IMR-90 (cell line): ENCODE data around the gene DEFB124. TPM values are rescaled to one million over a fixed set of nuclear protein-coding genes. Genes with fewer than 3 reads are reported as not detected.
A peak's percentile ranks its signal among the peaks of the same experiment; 100 is the strongest.

Source experiments
- ATAC-seq: fragments of 200-7000 bp; cut with Tn5 transposase; 2 replicates; pipeline ENCODE4 v1.9.1; 2020; ENCODE audit warnings: low read depth, mild to moderate bottlenecking, moderate library complexity
- BruUV-seq: library from RNA; stranded (reverse); fragments of 400-500 nt; replicated peaks from 2 replicates; lab custom pipeline; 2021; lab: Mats Ljungman, UMichigan
- CTCF ChIA-PET: fragments of 300-600 bp; formaldehyde crosslinking; extraction: SDS; loops from one replicate; lab custom pipeline; 2021; ENCODE audit warnings: antibody characterized with exemption; lab: Yijun Ruan, JAX
- POLR2A ChIA-PET: fragments of 300-600 bp; sonication (Branson Sonifier 250); formaldehyde crosslinking; loops from one replicate; lab custom pipeline; 2022; ENCODE audit warnings: antibody characterized with exemption; ENCODE audit not compliant: unreplicated experiment; lab: Charles Lee
- DNase-seq: peaks from one replicate; pipeline ENCODE4 v3.0.0; 2013
- H2AFZ ChIP-seq: replicated peaks from 2 replicates; pipeline ENCODE3; 2013; ENCODE audit warnings: low read length, mild to moderate bottlenecking; ENCODE audit not compliant: poor library complexity
- H2AK5ac ChIP-seq: 2 replicates; pipeline ENCODE4 v1.6.1; 2013; ENCODE audit warnings: low read depth, low read length, inconsistent platforms
- H2AK9ac ChIP-seq: replicated peaks from 2 replicates; pipeline ENCODE3; 2013; ENCODE audit warnings: mild to moderate bottlenecking, low read depth, low read length, moderate library complexity; ENCODE audit not compliant: poor library complexity
- H2BK120ac ChIP-seq: 2 replicates; pipeline ENCODE4 v1.6.1; 2013; ENCODE audit warnings: low read depth, low read length, inconsistent platforms
- H2BK15ac ChIP-seq: 3 replicates; pipeline ENCODE4 v1.6.1; 2013; ENCODE audit warnings: low read depth, low read length, inconsistent platforms
- H2BK20ac ChIP-seq: 2 replicates; pipeline ENCODE4 v1.6.1; 2013; ENCODE audit warnings: low read depth, mild to moderate bottlenecking, inconsistent platforms, low read length, moderate library complexity
- H2BK5ac ChIP-seq: 2 replicates; pipeline ENCODE4 v1.6.1; 2013; ENCODE audit warnings: mild to moderate bottlenecking, low read depth, low read length, inconsistent platforms; ENCODE audit not compliant: poor library complexity, severe bottlenecking
- H3K14ac ChIP-seq: replicated peaks from 2 replicates; pipeline ENCODE4 v1.6.1; 2013; ENCODE audit warnings: low read depth, low read length, inconsistent platforms
- H3K18ac ChIP-seq: 2 replicates; pipeline ENCODE4 v1.6.1; 2013; ENCODE audit warnings: low read depth, low read length, control low read depth
- H3K23ac ChIP-seq: 2 replicates; pipeline ENCODE4 v1.6.1; 2013; ENCODE audit warnings: low read depth, low read length, inconsistent platforms
- H3K27ac ChIP-seq: 2 replicates; pipeline ENCODE4 v1.5.1; 2013; ENCODE audit warnings: mild to moderate bottlenecking, control low read depth, low read length; ENCODE audit not compliant: insufficient read depth
- H3K27me3 ChIP-seq: 2 replicates; pipeline ENCODE4 v1.6.1; 2013; ENCODE audit warnings: low read length; ENCODE audit not compliant: control insufficient read depth, insufficient read depth
- H3K36me3 ChIP-seq: 2 replicates; pipeline ENCODE4 v1.6.1; 2013; ENCODE audit warnings: low read length, mixed read lengths; ENCODE audit not compliant: control insufficient read depth, insufficient read depth
- H3K4ac ChIP-seq: 2 replicates; pipeline ENCODE4 v1.6.1; 2013; ENCODE audit warnings: low read depth, low read length, inconsistent platforms
- H3K4me1 ChIP-seq: 2 replicates; pipeline ENCODE4 v1.6.1; 2013; ENCODE audit warnings: low read length, mixed read lengths; ENCODE audit not compliant: control insufficient read depth, insufficient read depth
- H3K4me2 ChIP-seq: 2 replicates; pipeline ENCODE4 v1.6.1; 2013; ENCODE audit warnings: low read depth, mild to moderate bottlenecking, control low read depth, low read length, moderate library complexity
- H3K4me3 ChIP-seq: 2 replicates; pipeline ENCODE4 v1.5.1; 2013; ENCODE audit warnings: low read depth, mild to moderate bottlenecking, control low read depth, low read length, moderate library complexity; ENCODE audit not compliant: insufficient read depth
- H3K56ac ChIP-seq: 2 replicates; pipeline ENCODE4 v1.6.1; 2013; ENCODE audit warnings: low read length, inconsistent platforms; ENCODE audit not compliant: insufficient read depth; ENCODE audit errors: extremely low read depth
- H3K79me1 ChIP-seq, 2 experiments: 2 replicates each; pipeline ENCODE4 v1.6.1; 2013; ENCODE audit warnings: low read length in 2 of 2, inconsistent platforms in 1 of 2, low read depth in 1 of 2
- H3K9ac ChIP-seq: 2 replicates; pipeline ENCODE4 v1.6.1; 2013; ENCODE audit warnings: low read depth, low read length, control low read depth
- H3K9me1 ChIP-seq: 2 replicates; pipeline ENCODE4 v1.6.1; 2013; ENCODE audit warnings: low read length, inconsistent platforms; ENCODE audit not compliant: insufficient read depth
- H3K9me3 ChIP-seq: 2 replicates; pipeline ENCODE4 v1.6.1; 2013; ENCODE audit warnings: low read length; ENCODE audit not compliant: control insufficient read depth, insufficient read depth
- H4K20me1 ChIP-seq: 2 replicates; pipeline ENCODE4 v1.6.1; 2013; ENCODE audit warnings: low read length, inconsistent platforms; ENCODE audit not compliant: insufficient read depth
- H4K5ac ChIP-seq: 2 replicates; pipeline ENCODE4 v1.6.1; 2013; ENCODE audit warnings: mild to moderate bottlenecking, low read depth, low read length, control low read depth
- H4K8ac ChIP-seq, 2 experiments: 2 replicates each; pipeline ENCODE4 v1.6.1; 2013; ENCODE audit warnings: low read depth in 2 of 2, low read length in 2 of 2, control low read depth in 1 of 2, inconsistent platforms in 1 of 2
- H4K91ac ChIP-seq: 2 replicates; pipeline ENCODE4 v1.6.1; 2013; ENCODE audit warnings: low read depth, low read length, inconsistent platforms; ENCODE audit not compliant: insufficient read depth
- NFE2L2 ChIP-seq: fragments of 150-350 bp; IDR thresholded peaks from 2 replicates; pipeline ENCODE4 v1.6.1; 2016; ENCODE audit warnings: low read depth, mild to moderate bottlenecking, low read length
- WGBS, 2 experiments: methylation state at CpG; one replicate each; pipeline versions ENCODE4 v1.1.5 to v1.1.7; 2013; ENCODE audit warnings: missing lambda C conversion rate in 2 of 2; ENCODE audit not compliant: insufficient read length in 1 of 2; ENCODE audit errors: extremely low coverage in 2 of 2; 5-methylcytosine and 5-hydroxymethylcytosine counted together
- dilution Hi-C: fragments of 300-500 bp; cut with HindIII; formaldehyde crosslinking; loops from one replicate; pipeline ENCODE4 v1.14.3; 2018; ENCODE audit warnings: low sequenced_read_pairs; ENCODE audit not compliant: unreplicated experiment
- in situ Hi-C: fragments of 300-500 bp; cut with MboI; formaldehyde crosslinking; loops from 3 replicates; pipeline ENCODE4 v1.14.3; 2019; ENCODE audit warnings: low sequenced_read_pairs, inconsistent platforms, mixed read lengths
- intact Hi-C: fragments of 100-400 bp; cut with micrococcal nuclease; formaldehyde crosslinking; loops from 2 replicates; pipeline ENCODE4 v1.10.0; 2022
- polyA plus RNA-seq, 3 experiments: library from polyadenylated mRNA; depleted of rRNA; stranded (reverse); fragments of >200 nt; gene quantifications; 2 replicates each; pipeline ENCODE4 v1.2.3, GENCODE V29; 2012; ENCODE audit warnings: low replicate concordance in 1 of 3
- total RNA-seq: library from RNA; depleted of rRNA; stranded (reverse); fragments of >200 nt; gene quantifications from 2 replicates; pipeline ENCODE4 v1.2.3, GENCODE V29; 2012

Gene DEFB124
- total and polyA plus RNA-seq, 2 of the 4 experiments (the other 2 are of a cell fraction): not detected

DNA sequence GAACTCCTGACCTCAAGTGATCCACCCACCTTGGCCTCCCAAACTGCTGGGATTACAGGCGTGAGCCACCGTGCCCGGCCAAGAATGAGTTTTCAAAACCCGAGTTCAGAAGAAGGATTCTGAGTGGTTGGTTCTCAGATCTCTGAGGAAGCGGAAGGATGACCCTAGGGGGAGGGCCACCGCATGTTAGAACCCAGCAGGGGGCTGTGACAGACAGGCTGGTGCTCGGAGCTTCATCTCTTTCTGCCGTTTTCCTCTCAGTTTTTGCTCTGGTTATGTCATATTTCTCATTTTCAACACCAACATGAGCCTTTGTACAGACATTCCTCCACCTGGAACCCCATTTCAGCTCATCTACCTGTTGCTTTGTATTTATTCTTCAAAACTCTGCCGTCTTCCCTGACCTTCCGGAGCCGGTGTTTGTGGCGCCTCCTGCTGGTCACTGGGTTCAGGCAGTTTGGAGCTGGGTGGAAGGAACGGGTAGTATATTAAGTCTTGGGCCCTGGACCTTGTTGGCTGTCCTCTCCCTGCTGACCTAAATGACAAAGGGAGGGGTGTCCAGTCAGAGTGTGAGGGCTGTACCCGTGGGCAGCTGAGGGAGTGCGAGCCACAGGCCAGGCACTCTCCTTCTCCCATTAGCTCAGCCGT is 34.8 kb downstream of the DEFB124 start, which contains the start of gene DEFB123:
TSS of gene DEFB123 (plus strand) at position 621 of the 648 bp plus-strand sequence. CDS start 67 bp downstream, outside the sequence.
- in situ Hi-C loops: no loop called here

More for the DNA sequence above, 34.8 kb downstream of the DEFB124 start, which contains the start of gene DEFB123:
- Histone ChIP-seq H4K8ac (no peak within 1 kb of the TSS), H3K4ac (no peak within 1 kb of the TSS), H2AFZ (peak within 1 kb of the TSS; percentile 51), H2BK20ac (no peak within 1 kb of the TSS), H3K56ac (no peak within 1 kb of the TSS), H3K9me3 (no peaks in the 10 kb centered on the region), H4K20me1 (no peaks in the 10 kb centered on the region), H3K4me1 (no peaks in the 10 kb centered on the region), H2BK5ac (no peak within 1 kb of the TSS), H3K36me3 (no peaks in the 10 kb centered on the region), H3K14ac (no peak within 1 kb of the TSS), H3K9me1 (no peaks in the 10 kb centered on the region), H4K91ac (no peak within 1 kb of the TSS), H3K18ac (no peak within 1 kb of the TSS), H3K27me3 (no peaks in the 10 kb centered on the region), H3K27ac (no peak within 1 kb of the TSS), H3K79me1 (no peaks in the 10 kb centered on the region), H2AK9ac (no peak within 1 kb of the TSS), H2BK120ac (no peak within 1 kb of the TSS), H3K23ac (no peak within 1 kb of the TSS), H3K4me2 (no peak within 1 kb of the TSS), H3K4me3 (no peak within 1 kb of the TSS), H2AK5ac (no peak within 1 kb of the TSS), H4K5ac (no peak within 1 kb of the TSS), H2BK15ac (no peak within 1 kb of the TSS), H3K9ac (no peak within 1 kb of the TSS)
- no peak for TF ChIP-seq NFE2L2
- POLR2A ChIA-PET: no interaction called here
- no TSS peak for BruUV-seq
- DNase-seq (no peak), ATAC-seq (no peak)
- dilution Hi-C loops: no loop called here
- CTCF ChIA-PET: interaction anchor here (1.0 to 1.5 kb wide), 2 partner anchors 10 kb away, joined by 4 to 6 read pairs; no protein-coding TSS in a partner anchor
- intact Hi-C loops: no loop called here
- WGBS, 2 experiments: 53% methylated on average over 8 of the region's 16 CpGs; no CpG with 5 or more reads in 1 of the 2 experiments
